Neuronal stem cell (in vitro differentiated cells): ENCODE results near the gene UNKL.
A peak's percentile ranks its signal among the peaks of the same experiment; 100 is the strongest.

Experiments used
- DNase-seq: peaks from one replicate; pipeline ENCODE4 v3.0.0-alpha.2; 2013; ENCODE audit warnings: low spot score
- H2AFZ ChIP-seq: one replicate; pipeline ENCODE4 v1.6.1; 2013; ENCODE audit warnings: mild to moderate bottlenecking, low read length, inconsistent platforms
- H2AK5ac ChIP-seq: 2 replicates; pipeline ENCODE4 v1.6.1; 2013; ENCODE audit warnings: low read depth, mild to moderate bottlenecking, inconsistent platforms, low read length, moderate library complexity, mixed read lengths
- H2BK120ac ChIP-seq: 2 replicates; pipeline ENCODE4 v1.6.1; 2013; ENCODE audit warnings: low read depth, mild to moderate bottlenecking, inconsistent platforms, low read length, moderate library complexity, mixed read lengths
- H2BK12ac ChIP-seq: one replicate; pipeline ENCODE4 v1.6.1; 2013; ENCODE audit warnings: low read length, inconsistent platforms
- H2BK15ac ChIP-seq: 2 replicates; pipeline ENCODE4 v1.6.1; 2013; ENCODE audit warnings: mild to moderate bottlenecking, low read length, inconsistent platforms, mixed read lengths
- H2BK5ac ChIP-seq: one replicate; pipeline ENCODE4 v1.6.1; 2013; ENCODE audit warnings: inconsistent platforms, mild to moderate bottlenecking, low read length, moderate library complexity
- H3K14ac ChIP-seq: one replicate; pipeline ENCODE4 v1.6.1; 2013; ENCODE audit warnings: low read length, inconsistent platforms
- H3K18ac ChIP-seq: 2 replicates; pipeline ENCODE4 v1.6.1; 2013; ENCODE audit warnings: low read length, inconsistent platforms
- H3K23ac ChIP-seq: 2 replicates; pipeline ENCODE4 v1.6.1; 2013; ENCODE audit warnings: low read depth, mild to moderate bottlenecking, mixed read lengths, low read length, inconsistent platforms; ENCODE audit not compliant: poor library complexity
- H3K27ac ChIP-seq: replicated peaks from 3 replicates; pipeline ENCODE4 v1.5.1; 2013; ENCODE audit warnings: low read length, inconsistent platforms
- H3K27me3 ChIP-seq, 3 experiments: 2 replicates each; pipeline ENCODE4 v1.6.1; 2013; ENCODE audit warnings: low read length in 3 of 3, mild to moderate bottlenecking in 2 of 3, inconsistent platforms in 1 of 3, low read depth in 1 of 3, mixed read lengths in 1 of 3, moderate library complexity in 1 of 3; ENCODE audit not compliant: control insufficient read depth in 3 of 3, insufficient read depth in 3 of 3
- H3K36me3 ChIP-seq, 2 donors: replicated peaks in 1 of 2; 2 replicates each; pipeline ENCODE4 v1.6.1; 2013; ENCODE audit warnings: low read length in 2 of 2; ENCODE audit not compliant: control insufficient read depth in 2 of 2, insufficient read depth in 2 of 2
- H3K4ac ChIP-seq: 2 replicates; pipeline ENCODE4 v1.6.1; 2013; ENCODE audit warnings: inconsistent platforms, mild to moderate bottlenecking, low read length, moderate library complexity
- H3K4me1 ChIP-seq, 2 donors: 1 replicate in 1 of 2; 2 replicates in 1 of 2; pipeline ENCODE4 v1.6.1; 2013; ENCODE audit warnings: low read length in 2 of 2, low read depth in 1 of 2; ENCODE audit not compliant: control insufficient read depth in 2 of 2, insufficient read depth in 1 of 2
- H3K4me2 ChIP-seq: one replicate; pipeline ENCODE4 v1.6.1; 2013; ENCODE audit warnings: mild to moderate bottlenecking, low read length, inconsistent platforms; ENCODE audit not compliant: insufficient read depth, poor library complexity, severe bottlenecking
- H3K4me3 ChIP-seq, 2 donors: 2 replicates each; pipeline ENCODE4 v1.5.1; 2013; ENCODE audit warnings: low read length in 2 of 2, mild to moderate bottlenecking in 2 of 2, inconsistent platforms in 1 of 2, moderate library complexity in 1 of 2
- H3K79me1 ChIP-seq: one replicate; pipeline ENCODE4 v1.6.1; 2013; ENCODE audit warnings: low read depth, mild to moderate bottlenecking, inconsistent platforms, low read length, moderate library complexity
- H3K9ac ChIP-seq: one replicate; pipeline ENCODE4 v1.6.1; 2013; ENCODE audit warnings: mild to moderate bottlenecking, low read depth, low read length, inconsistent platforms; ENCODE audit not compliant: poor library complexity
- H3K9me3 ChIP-seq, 2 donors: replicated peaks in 1 of 2; 2 replicates each; pipeline versions ENCODE3 to v1.6.1; 2013; ENCODE audit warnings: low read length in 2 of 2, mild to moderate bottlenecking in 2 of 2, inconsistent platforms in 1 of 2, low read depth in 1 of 2, mixed read lengths in 1 of 2, moderate library complexity in 1 of 2; ENCODE audit not compliant: control insufficient read depth in 2 of 2, insufficient read depth in 1 of 2
- H4K8ac ChIP-seq: one replicate; pipeline ENCODE4 v1.6.1; 2013; ENCODE audit warnings: low read depth, mild to moderate bottlenecking, inconsistent platforms, low read length, moderate library complexity
- H4K91ac ChIP-seq: one replicate; pipeline ENCODE4 v1.6.1; 2013; ENCODE audit warnings: low read length, low read depth, mild to moderate bottlenecking, inconsistent platforms; ENCODE audit not compliant: poor library complexity
- WGBS, 2 donors: extraction: QIAGEN DNeasy Blood & Tissue Kit; methylation state at CpG; one replicate each; pipeline ENCODE4 v1.1.7; 2013; ENCODE audit warnings: missing lambda C conversion rate in 2 of 2, mixed read lengths in 1 of 2; ENCODE audit not compliant: insufficient read length in 2 of 2, insufficient replicate concordance in 1 of 2; ENCODE audit errors: extremely low coverage in 2 of 2; 5-methylcytosine and 5-hydroxymethylcytosine counted together

UNKL gene

DNA sequence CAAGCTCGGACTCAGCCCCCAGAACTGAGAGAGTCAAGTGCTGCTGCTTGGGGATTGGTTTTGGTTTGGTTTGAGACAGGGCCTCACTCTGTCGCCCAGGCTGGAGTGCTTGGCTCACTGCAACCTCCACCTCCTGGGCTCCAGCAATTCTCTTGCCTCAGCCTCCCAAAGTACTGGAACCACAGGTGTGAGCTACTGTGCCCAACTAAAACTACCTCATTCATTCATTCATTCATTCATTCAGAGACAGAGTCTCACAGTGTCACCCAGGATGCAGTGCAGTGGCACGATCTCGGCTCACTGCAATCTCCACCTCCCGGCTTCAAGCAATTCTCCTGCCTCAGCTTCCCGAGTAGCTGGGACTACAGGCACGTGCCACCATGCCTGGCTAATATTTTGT lies 24.7 kb downstream of the UNKL start:
- Histone ChIP-seq H2AFZ (no peak overlapping the region), H3K9ac (no peak overlapping the region), H3K4me3 (no peak overlapping the region), H2BK120ac (no peak overlapping the region), H3K27me3 (no peaks in the 10 kb centered on the region), H3K4me2 (no peak overlapping the region), H3K9me3 (no peaks in the 10 kb centered on the region), H3K79me1 (peaks cover 3% of the 10 kb centered on the region), H3K18ac (no peak overlapping the region), H2BK12ac (no peak overlapping the region), H2BK5ac (peak overlapping the region; percentile 29), H3K36me3 (peaks cover 15 to 19% of the 10 kb centered on the region in 2 donors), H4K91ac (no peak overlapping the region), H3K23ac (no peak overlapping the region), H3K4me1 (no peaks in the 10 kb centered on the region), H2AK5ac (no peak overlapping the region), H2BK15ac (no peak overlapping the region), H4K8ac (no peak overlapping the region), H3K27ac (no peak overlapping the region), H3K14ac (no peak overlapping the region), H3K4ac (no peak overlapping the region)
- WGBS, 2 donors: no CpG with 5 or more reads among the region's 7 CpGs
- no peak for DNase-seq

GRCh38 chr16:1387331-1387730 lies 27.2 kb downstream of the UNKL start:
- no peaks in the 10 kb centered on the region for H3K4me1 ChIP-seq

GRCh38 chr16:1385232-1385631 lies 29.3 kb downstream of the UNKL start:
- Histone ChIP-seq H2BK12ac (no peak overlapping the region), H2AFZ (no peak overlapping the region), H3K4me1 (no peaks in the 10 kb centered on the region), H3K23ac (no peak overlapping the region), H3K27ac (no peak overlapping the region), H4K8ac (no peak overlapping the region), H4K91ac (no peak overlapping the region), H3K4ac (no peak overlapping the region), H3K4me3 (no peak overlapping the region), H3K14ac (no peak overlapping the region), H3K18ac (no peak overlapping the region), H3K9ac (no peak overlapping the region), H3K4me2 (no peak overlapping the region), H3K79me1 (peaks cover 3% of the 10 kb centered on the region), H2BK5ac (no peak overlapping the region), H2BK15ac (no peak overlapping the region), H3K27me3 (no peaks in the 10 kb centered on the region), H3K36me3 (peaks cover 3 to 9% of the 10 kb centered on the region in 2 donors), H3K9me3 (no peaks in the 10 kb centered on the region), H2BK120ac (no peak overlapping the region), H2AK5ac (no peak overlapping the region)
- DNase-seq: no peak
- no CpG with 5 or more reads among the region's 39 CpGs for WGBS, 2 donors

More at GRCh38 chr16:1387331-1387730, 27.2 kb downstream of the UNKL start:
- Histone ChIP-seq H3K9me3 (no peaks in the 10 kb centered on the region), H2BK12ac (no peak overlapping the region), H2BK5ac (no peak overlapping the region), H3K23ac (peak overlapping the region; percentile 43), H3K79me1 (peaks cover 3% of the 10 kb centered on the region), H2BK120ac (no peak overlapping the region), H3K27me3 (no peaks in the 10 kb centered on the region), H2AFZ (no peak overlapping the region), H3K18ac (no peak overlapping the region), H3K36me3 (peaks cover 5 to 13% of the 10 kb centered on the region in 2 donors), H4K8ac (no peak overlapping the region), H3K4ac (no peak overlapping the region), H3K4me2 (no peak overlapping the region), H2BK15ac (no peak overlapping the region), H2AK5ac (no peak overlapping the region), H3K9ac (no peak overlapping the region), H3K14ac (no peak overlapping the region), H3K27ac (no peak overlapping the region), H4K91ac (peak overlapping the region; percentile 72), H3K4me3 (no peak overlapping the region)
- DNase-seq: no peak
- WGBS, 2 donors: no CpG with 5 or more reads among the region's 16 CpGs

- H3K27me3 ChIP-seq: no peaks in the 10 kb centered on the region
- H2AK5ac ChIP-seq: no peak overlapping the region
- H3K36me3 ChIP-seq: peaks cover 0 to 6% of the 10 kb centered on the region in 2 donors
- no peak overlapping the region for H4K91ac ChIP-seq
- no peak overlapping the region for H3K4me3 ChIP-seq
- H3K9me3 ChIP-seq: no peaks in the 10 kb centered on the region
- no peak overlapping the region for H3K23ac ChIP-seq
- no peak overlapping the region for H4K8ac ChIP-seq
- no peak overlapping the region for H3K4ac ChIP-seq
- no peak overlapping the region for H2BK120ac ChIP-seq
- H2BK15ac ChIP-seq: no peak overlapping the region
- peak overlapping the region; percentile 44 for H3K9ac ChIP-seq
- WGBS, 2 donors: no CpG with 5 or more reads among the region's 18 CpGs
- no peak overlapping the region for H2BK12ac ChIP-seq
- H3K4me1 ChIP-seq: peaks cover 2 to 8% of the 10 kb centered on the region in 2 donors
- peaks cover 9% of the 10 kb centered on the region for H3K79me1 ChIP-seq
- H3K27ac ChIP-seq: no peak overlapping the region
- H3K14ac ChIP-seq: no peak overlapping the region
- H2AFZ ChIP-seq: no peak overlapping the region
- no peak for DNase-seq
- H3K4me2 ChIP-seq: no peak overlapping the region
- no peak overlapping the region for H3K18ac ChIP-seq
- H2BK5ac ChIP-seq: no peak overlapping the region
These were observed 30.9 kb downstream of the UNKL start for GRCh38 chr16:1383556-1383955.
